K562 (cell line): ENCODE measurements around the gene CCDC97. TPM values are rescaled to one million over a fixed set of nuclear protein-coding genes. Genes with fewer than 3 reads are reported as not detected.

Experiments used
- BMI1 ChIP-seq: fragments of 150-350 bp; IDR thresholded peaks from 2 replicates; pipeline ENCODE4 v1.6.1; 2014; ENCODE audit warnings: low read length
- GABPB1 ChIP-seq: sonication (generic); formaldehyde crosslinking; IDR thresholded peaks from 2 replicates; pipeline ENCODE4 v1.8.0; 2022; ENCODE audit warnings: mild to moderate bottlenecking, missing genetic modification reagents
- GATA2 ChIP-seq: sonication (generic); formaldehyde crosslinking; IDR thresholded peaks from 2 replicates; pipeline ENCODE4 v1.4.0; 2020; ENCODE audit warnings: mild to moderate bottlenecking, missing genetic modification reagents
- HDAC2 ChIP-seq: fragments of 450-650 bp; IDR thresholded peaks from 2 replicates; pipeline ENCODE4 v1.6.1; 2016; ENCODE audit warnings: mild to moderate bottlenecking
- MBD2 ChIP-seq: sonication (generic); IDR thresholded peaks from 2 replicates; pipeline ENCODE4 v1.6.1; 2016; ENCODE audit warnings: low read depth, borderline replicate concordance
- MCM3 ChIP-seq: fragments of 450-650 bp; IDR thresholded peaks from 2 replicates; pipeline ENCODE4 v1.6.1; 2016
- NFE2 ChIP-seq: IDR thresholded peaks from 2 replicates; pipeline ENCODE4 v1.6.1; 2014; ENCODE audit warnings: antibody characterized with exemption, low read depth
- PBX2 ChIP-seq, 2 experiments: IDR thresholded peaks in 1 of 2; conservative IDR thresholded peaks in 1 of 2; 2 replicates each; pipeline ENCODE4 v1.6.1; 2016; ENCODE audit warnings: low read depth in 2 of 2, mild to moderate bottlenecking in 1 of 2, missing compliant biosample characterization in 1 of 2, missing genetic modification characterization in 1 of 2, moderate library complexity in 1 of 2
- PKNOX1 ChIP-seq: fragments of 450-650 bp; IDR thresholded peaks from 2 replicates; pipeline ENCODE4 v1.6.1; 2016
- REST ChIP-seq, 2 experiments: fragments of 450-650 bp; formaldehyde crosslinking in 1 of 2; IDR thresholded peaks; 2 replicates each; pipeline versions ENCODE4 v1.4.0 to v1.6.1; 2014 to 2020; ENCODE audit warnings: mild to moderate bottlenecking in 2 of 2, borderline replicate concordance in 1 of 2, low read depth in 1 of 2
- ZFP91 ChIP-seq: sonication (generic); formaldehyde crosslinking; IDR thresholded peaks from 2 replicates; pipeline ENCODE4 v1.8.0; 2022; ENCODE audit warnings: mild to moderate bottlenecking, missing genetic modification reagents
- polyA plus RNA-seq, 8 experiments: library from polyadenylated mRNA; depleted of rRNA in 4 of 8; stranded (reverse) in 5 of 8; unstranded in 3 of 8; fragments of >200 nt; fragmentation: Nextera tagmentation in 2 of 8; fragmentation: Illumina TruSeq in 1 of 8; extraction: Ambion mirVana in 2 of 8; extraction: Trizol in 1 of 8; gene quantifications; 2 replicates each; pipeline versions ENCODE4 v1.2.1 to v1.2.3, GENCODE V29; 2011 to 2014; ENCODE audit warnings: inconsistent platforms in 1 of 8, missing spikeins in 1 of 8
- total RNA-seq, 7 experiments: library from RNA; depleted of rRNA in 6 of 7; stranded (reverse); fragments of >200 nt in 6 of 7; fragmentation: Illumina TruSeq in 2 of 7; extraction: Trizol in 2 of 7; gene quantifications; 2 replicates each; pipeline versions ENCODE4 v1.2.1 to v1.2.3, GENCODE V29; 2011 to 2021; ENCODE audit warnings: low replicate concordance in 1 of 7

CCDC97 gene
- total and polyA plus RNA-seq, 9 of the 15 experiments (the other 6 are each of a cell fraction or from before 2014, with no cell fraction given): 0.60 to 16.5 (median 7.0) TPM

GRCh38 chr19:41367848-41368301, 57.9 kb downstream of the CCDC97 start (continued):
- TF ChIP-seq MCM3 (no peak), NFE2 (peak; percentile 89), HDAC2 (peak; percentile 44; the same call in 1 of the 2 replicates), GABPB1 (CRISPR knock-in tag) (0 out of 2 replicates have a peak, but pooled peaks have one; percentile 3), GATA2 (CRISPR knock-in tag) (peak; percentile 78), REST (IDR thresholded peaks at IDR 0.05; ENCODE audit: borderline replicate concordance) (peak; percentile 19; the same call in 1 of the 2 replicates), REST (CRISPR knock-in tag; IDR thresholded peaks at IDR 0.05; ENCODE audit: low read depth) (no peak), ZFP91 (0 out of 2 replicates have a peak, but pooled peaks have one; percentile 56), MBD2 (peak; percentile 44; the same call in 1 of the 2 replicates), BMI1 (no peak), PBX2 (CRISPR knock-in tag; IDR thresholded peaks at IDR 0.05; ENCODE audit: low read depth) (no peak), PBX2 (tag; conservative IDR thresholded peaks at IDR 0.05; ENCODE audit: low read depth) (peak; percentile 28; the same call in 1 of the 2 replicates), PKNOX1 (0 out of 2 replicates have a peak, but pooled peaks have one; percentile 9)
